DOHH2 (cell line): ENCODE data around the gene ENTPD2.

Source experiments
- CTCF ChIP-seq: fragments of 200-600 bp; sonication (generic); IDR thresholded peaks from one replicate; pipeline ENCODE4 v1.5.1; 2014; ENCODE audit warnings: antibody characterized with exemption, mild to moderate bottlenecking, low read depth, low read length; ENCODE audit not compliant: poor library complexity, severe bottlenecking
- EZH2phosphoT487 ChIP-seq: fragments of 200-600 bp; sonication (generic); IDR thresholded peaks from 2 replicates; pipeline ENCODE4 v1.6.1; 2017; ENCODE audit warnings: borderline replicate concordance, mild to moderate bottlenecking, antibody characterized with exemption, low read length, moderate library complexity, mixed read lengths

- TF ChIP-seq CTCF: no peak
- no peak for TF ChIP-seq EZH2phosphoT487
These were observed 37.4 kb downstream of the ENTPD2 start for GRCh38 chr9:137016436-137016835.
